HCT116 (cell line): ENCODE measurements around the gene TENM3. TPM values are rescaled to one million over a fixed set of nuclear protein-coding genes. Genes with fewer than 3 reads are reported as not detected.
A peak's percentile ranks its signal among the peaks of the same experiment; 100 is the strongest.

Experiments used
- ATAC-seq: fragments of 200-7000 bp; cut with Tn5 transposase; 2 replicates; pipeline ENCODE4 v1.9.1; 2020; ENCODE audit warnings: mild to moderate bottlenecking, moderate library complexity
- BruUV-seq: library from RNA; stranded (reverse); fragments of 400-500 nt; replicated peaks from 2 replicates; lab custom pipeline; 2021; lab: Mats Ljungman, UMichigan
- CTCF ChIA-PET: fragments of 300-600 bp; sonication (Branson Sonifier 250); formaldehyde crosslinking; loops from one replicate; lab custom pipeline; 2021; ENCODE audit warnings: antibody characterized with exemption; lab: Charles Lee
- POLR2A ChIA-PET: fragments of 300-600, 350-600 bp; sonication (Branson Sonifier 250); formaldehyde crosslinking; loops from one replicate; lab custom pipeline; 2021; ENCODE audit warnings: antibody characterized with exemption; lab: Charles Lee
- RAD21 ChIA-PET, 2 experiments: fragments of 300-600 bp; sonication (Branson Sonifier 250); formaldehyde crosslinking; loops; one replicate each; lab custom pipeline; 2023; ENCODE audit warnings: low total read pairs in 2 of 2; ENCODE audit not compliant: uncharacterized antibody in 2 of 2, unreplicated experiment in 2 of 2, low non-redundant PET in 1 of 2; lab: Charles Lee
- DNase-seq: peaks from one replicate; pipeline ENCODE4 v3.0.0-alpha.2; 2010; ENCODE audit warnings: low read depth, low spot score
- H2AFZ ChIP-seq: fragments of 200-600 bp; shearing (Covaris generic), sonication (generic); 2 replicates; pipeline ENCODE4 v1.6.1; 2017; ENCODE audit warnings: low read depth, mixed run types, mixed read lengths, antibody characterized with exemption, low read length; ENCODE audit not compliant: poor library complexity, severe bottlenecking
- H3K27ac ChIP-seq: 2 replicates; pipeline ENCODE4 v1.5.1; 2012; ENCODE audit warnings: low read depth, low read length
- H3K27me3 ChIP-seq: fragments of 200-600 bp; sonication (generic); 2 replicates; pipeline ENCODE4 v1.6.1; 2016; ENCODE audit warnings: mixed run types, low read length, mixed read lengths; ENCODE audit not compliant: insufficient read depth
- H3K36me3 ChIP-seq, 2 experiments: fragments of 200-500 bp in 1 of 2; fragments of 200-600 bp in 1 of 2; sonication (Bioruptor generic) in 1 of 2; sonication (generic) in 1 of 2; 2 replicates each; pipeline versions ENCODE4 v1.5.1 to v1.6.1; 2014 to 2016; ENCODE audit warnings: low read length in 2 of 2, inconsistent platforms in 1 of 2, mixed read lengths in 1 of 2, mixed run types in 1 of 2; ENCODE audit not compliant: insufficient read depth in 2 of 2, control insufficient read depth in 1 of 2
- H3K4me1 ChIP-seq, 2 experiments: fragments of 200-600 bp in 1 of 2; sonication (generic) in 1 of 2; 2 replicates each; pipeline versions ENCODE4 v1.5.1 to v1.6.1; 2012 to 2017; ENCODE audit warnings: low read length in 2 of 2, inconsistent platforms in 1 of 2, mild to moderate bottlenecking in 1 of 2, mixed read lengths in 1 of 2, mixed run types in 1 of 2, moderate library complexity in 1 of 2; ENCODE audit not compliant: insufficient read depth in 2 of 2, control insufficient read depth in 1 of 2
- H3K4me2 ChIP-seq: fragments of 200-600 bp; sonication (generic); 2 replicates; pipeline ENCODE4 v1.6.1; 2017; ENCODE audit warnings: mixed run types, low read length, mixed read lengths
- H3K4me3 ChIP-seq, 2 experiments: fragments of 200-600 bp in 1 of 2; sonication (generic) in 1 of 2; replicated peaks in 1 of 2; 2 replicates each; pipeline ENCODE4 v1.5.1; 2011 to 2016; ENCODE audit warnings: low read length in 2 of 2, control low read depth in 1 of 2, low read depth in 1 of 2, mild to moderate bottlenecking in 1 of 2, mixed read lengths in 1 of 2, mixed run types in 1 of 2
- H3K79me2 ChIP-seq: fragments of 200-600 bp; sonication (generic); 2 replicates; pipeline ENCODE4 v1.6.1; 2017; ENCODE audit warnings: mild to moderate bottlenecking, mixed run types, low read length, moderate library complexity, mixed read lengths; ENCODE audit not compliant: insufficient read depth
- H3K9ac ChIP-seq: fragments of 200-600 bp; sonication (generic); 2 replicates; pipeline ENCODE4 v1.6.1; 2016; ENCODE audit warnings: low read length, mixed read lengths
- H3K9me2 ChIP-seq: fragments of 200-600 bp; sonication (generic), shearing (Covaris generic); 2 replicates; pipeline ENCODE4 v1.6.1; 2017; ENCODE audit warnings: mixed run types, mild to moderate bottlenecking, moderate library complexity; ENCODE audit not compliant: insufficient read depth
- H3K9me3 ChIP-seq, 2 experiments: fragments of 200-500 bp in 1 of 2; fragments of 200-600 bp in 1 of 2; sonication (Bioruptor generic) in 1 of 2; sonication (generic) in 1 of 2; 2 replicates each; pipeline ENCODE4 v1.6.1; 2014 to 2017; ENCODE audit warnings: low read length in 2 of 2, mixed read lengths in 2 of 2, inconsistent platforms in 1 of 2, low read depth in 1 of 2, mild to moderate bottlenecking in 1 of 2, mixed run types in 1 of 2, moderate library complexity in 1 of 2; ENCODE audit not compliant: control insufficient read depth in 1 of 2, insufficient read depth in 1 of 2
- H4K20me1 ChIP-seq: fragments of 200-600 bp; sonication (generic), shearing (Covaris generic); 2 replicates; pipeline ENCODE4 v1.6.1; 2017; ENCODE audit warnings: mixed run types, mild to moderate bottlenecking, moderate library complexity; ENCODE audit not compliant: insufficient read depth
- CBX3 ChIP-seq: IDR thresholded peaks from 2 replicates; pipeline ENCODE4 v1.6.1; 2012; ENCODE audit warnings: low read depth
- CTCF ChIP-seq, 3 experiments: fragments of 200-600 bp in 1 of 3; sonication (generic) in 1 of 3; IDR thresholded peaks in 2 of 3; conservative IDR thresholded peaks in 1 of 3; 2 replicates each; pipeline ENCODE4 v1.5.1; 2012 to 2017; ENCODE audit warnings: low read depth in 2 of 3, low read length in 2 of 3, antibody characterized with exemption in 1 of 3, borderline replicate concordance in 1 of 3, control low read depth in 1 of 3, mild to moderate bottlenecking in 1 of 3, mixed read lengths in 1 of 3, mixed run types in 1 of 3, moderate library complexity in 1 of 3; ENCODE audit not compliant: insufficient read depth in 1 of 3
- EGR1 ChIP-seq: IDR thresholded peaks from 2 replicates; pipeline ENCODE4 v1.6.1; 2012; ENCODE audit warnings: low read depth
- ELF1 ChIP-seq: IDR thresholded peaks from 2 replicates; pipeline ENCODE4 v1.6.1; 2012; ENCODE audit warnings: low read depth, borderline replicate concordance
- RAD21 ChIP-seq: IDR thresholded peaks from 2 replicates; pipeline ENCODE4 v1.6.1; 2012; ENCODE audit warnings: low read depth, mild to moderate bottlenecking
- REST ChIP-seq: IDR thresholded peaks from 2 replicates; pipeline ENCODE4 v1.6.1; 2012; ENCODE audit warnings: low read depth
- SIN3A ChIP-seq: IDR thresholded peaks from 2 replicates; pipeline ENCODE4 v1.6.1; 2012; ENCODE audit warnings: low read depth
- SP1 ChIP-seq: IDR thresholded peaks from 2 replicates; pipeline ENCODE4 v1.6.1; 2012; ENCODE audit warnings: low read depth
- SRF ChIP-seq: IDR thresholded peaks from 2 replicates; pipeline ENCODE4 v1.6.1; 2012; ENCODE audit warnings: low read depth
- YY1 ChIP-seq: IDR thresholded peaks from 2 replicates; pipeline ENCODE4 v1.6.1; 2011; ENCODE audit warnings: low read length, low read depth, moderate library complexity, mild to moderate bottlenecking; ENCODE audit not compliant: insufficient replicate concordance; ENCODE audit errors: extremely low read depth
- ZNF274 ChIP-seq: fragments of 200-500 bp; sonication (Bioruptor generic); IDR thresholded peaks from 2 replicates; pipeline ENCODE4 v1.6.1; 2014; ENCODE audit warnings: mild to moderate bottlenecking, low read depth, low read length, inconsistent platforms
- intact Hi-C: fragments of 100-400 bp; cut with micrococcal nuclease; formaldehyde crosslinking; loops from 2 replicates; pipeline ENCODE4 v1.10.0; 2022
- total RNA-seq: library from RNA; stranded (reverse); gene quantifications from one replicate; pipeline ENCODE4 v1.2.1, GENCODE V29; 2021; ENCODE audit not compliant: unreplicated experiment
- TF ChIP-seq, protein P1 (sequence below): IDR thresholded peaks from 2 replicates; pipeline ENCODE4 v1.6.1; 2012

TENM3 gene
- total RNA-seq, 1 experiment from 2014 or later, result 0.54 TPM

DNA sequence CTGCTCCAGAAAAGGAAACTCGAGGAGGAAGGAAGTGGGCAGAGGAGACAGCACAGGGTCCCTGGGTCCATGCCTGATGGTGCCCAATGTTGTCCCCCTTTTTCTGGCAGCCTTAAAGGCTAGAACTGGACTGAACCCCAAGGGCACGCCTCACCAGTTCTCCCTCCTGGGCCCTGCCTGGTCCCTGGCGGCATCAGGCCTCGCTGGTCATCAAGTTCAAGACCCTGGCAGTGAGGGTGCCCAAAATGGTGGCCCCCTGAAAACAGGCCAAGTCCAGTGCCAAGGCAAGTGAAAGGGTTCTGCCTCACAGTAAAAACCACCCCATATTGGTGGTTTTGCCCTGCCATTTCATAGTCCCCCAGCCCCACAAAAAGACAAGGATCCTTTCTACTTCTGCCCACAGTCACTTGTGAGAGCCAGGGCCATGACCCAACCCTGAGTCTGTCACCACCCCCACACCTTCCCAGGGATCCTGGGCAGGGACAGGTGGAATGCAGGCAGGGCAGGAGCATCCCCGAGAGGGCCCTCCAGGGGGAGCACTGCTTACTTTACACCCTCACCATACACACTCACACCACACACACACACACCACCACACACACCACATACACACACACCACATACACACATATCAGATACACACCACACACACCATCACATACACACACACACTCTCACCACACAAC lies 566.4 kb downstream of the TENM3 start:
- no TSS peak for BruUV-seq
- Histone ChIP-seq H3K27ac (no peak overlapping the region), H3K36me3 (no peaks in the 10 kb centered on the region), H3K9me3 (no peaks in the 10 kb centered on the region), H3K4me3 (no peak overlapping the region)
- DNase-seq (peak; percentile 18), ATAC-seq (peak; percentile 69)
- intact Hi-C loops, result loop anchor here (5.0 to 10.0 kb wide), 2 partner anchors 455 to 1507 kb away; no protein-coding TSS in a partner anchor
- ChIA-PET RAD21 (no interaction called here), CTCF (no interaction called here)
- TF ChIP-seq ZNF274 (no peak), ELF1 (no peak), YY1 (no peak), EGR1 (no peak), REST (no peak), CTCF (IDR thresholded peaks at IDR 0.05 in 2 of 3, conservative IDR thresholded peaks at IDR 0.05 in 1 of 3; ENCODE audit: borderline replicate concordance in 1 of 3, insufficient read depth in 1 of 3, low read depth in 2 of 3, low read length in 2 of 3) (peak; percentile 45 to 50 (median 48); a peak in 4 of 6 replicates), SRF (no peak), SIN3A (no peak), RAD21 (peak; percentile 31), SP1 (no peak), CBX3 (no peak)
- TF ChIP-seq, protein P1, sequence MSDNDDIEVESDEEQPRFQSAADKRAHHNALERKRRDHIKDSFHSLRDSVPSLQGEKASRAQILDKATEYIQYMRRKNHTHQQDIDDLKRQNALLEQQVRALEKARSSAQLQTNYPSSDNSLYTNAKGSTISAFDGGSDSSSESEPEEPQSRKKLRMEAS, result no peak
- TF ChIP-seq, all 23 proteins: peak for 2
- H3K27me3 ChIP-seq, result no peaks in the 10 kb centered on the region
- no peak overlapping the region for H3K9ac ChIP-seq
- H3K79me2 ChIP-seq, result no peaks in the 10 kb centered on the region
- no peaks in the 10 kb centered on the region for H3K9me2 ChIP-seq
- H2AFZ ChIP-seq, result no peak overlapping the region
- no peaks in the 10 kb centered on the region for H4K20me1 ChIP-seq
- peaks cover 4 to 29% of the 10 kb centered on the region in 2 experiments; a peak in 2 of 4 replicates for H3K4me1 ChIP-seq
- POLR2A ChIA-PET, result no interaction called here
- no peak overlapping the region for H3K4me2 ChIP-seq
